ENCODE data around the gene CCDC175. TPM values are rescaled to one million over a fixed set of nuclear protein-coding genes. Genes with fewer than 3 reads are reported as not detected.

The CCDC175 gene
- total RNA-seq, 1 donor from 2014 or later = not detected

DNA sequence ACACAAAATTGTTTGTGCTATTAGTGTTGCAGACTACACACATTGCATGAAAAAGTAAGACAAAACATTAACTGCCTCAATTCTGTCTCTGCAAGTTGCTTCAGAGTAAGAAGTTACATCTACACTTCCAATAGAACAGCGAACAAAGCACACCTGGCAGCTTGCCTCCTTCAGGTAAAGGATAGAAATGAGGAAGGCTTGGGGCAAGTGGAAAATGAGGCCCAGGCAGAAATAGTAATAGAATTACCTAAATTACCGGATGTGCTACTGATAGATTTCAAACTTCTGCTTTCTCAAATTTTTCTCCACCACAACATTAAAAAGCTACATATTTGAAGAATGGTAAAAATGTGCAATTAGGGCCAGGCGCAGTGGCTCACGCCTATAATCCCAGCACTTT, 37.7 kb downstream of the CCDC175 start:
- no peak for DNase-seq

DNA sequence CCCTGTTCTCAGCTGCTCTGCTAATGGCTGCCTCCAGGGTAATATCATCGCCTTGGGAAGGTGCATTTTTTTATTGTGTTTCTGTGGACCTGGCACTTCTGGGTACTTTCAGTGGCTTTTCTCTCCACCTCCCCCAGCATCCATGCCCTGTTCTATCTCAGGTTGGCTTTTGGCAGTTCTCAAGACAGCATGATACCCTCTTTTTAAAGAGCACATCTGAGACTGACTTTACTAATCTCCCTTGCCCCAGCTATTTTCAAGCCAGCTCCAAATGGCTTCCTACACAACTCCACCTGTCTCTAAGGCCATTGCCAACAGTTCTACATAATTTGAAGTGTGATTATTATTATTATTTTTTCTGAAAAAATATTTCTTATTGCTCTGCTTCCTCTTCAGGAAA, 39.1 kb downstream of the CCDC175 start:
- no peak for DNase-seq

DNA sequence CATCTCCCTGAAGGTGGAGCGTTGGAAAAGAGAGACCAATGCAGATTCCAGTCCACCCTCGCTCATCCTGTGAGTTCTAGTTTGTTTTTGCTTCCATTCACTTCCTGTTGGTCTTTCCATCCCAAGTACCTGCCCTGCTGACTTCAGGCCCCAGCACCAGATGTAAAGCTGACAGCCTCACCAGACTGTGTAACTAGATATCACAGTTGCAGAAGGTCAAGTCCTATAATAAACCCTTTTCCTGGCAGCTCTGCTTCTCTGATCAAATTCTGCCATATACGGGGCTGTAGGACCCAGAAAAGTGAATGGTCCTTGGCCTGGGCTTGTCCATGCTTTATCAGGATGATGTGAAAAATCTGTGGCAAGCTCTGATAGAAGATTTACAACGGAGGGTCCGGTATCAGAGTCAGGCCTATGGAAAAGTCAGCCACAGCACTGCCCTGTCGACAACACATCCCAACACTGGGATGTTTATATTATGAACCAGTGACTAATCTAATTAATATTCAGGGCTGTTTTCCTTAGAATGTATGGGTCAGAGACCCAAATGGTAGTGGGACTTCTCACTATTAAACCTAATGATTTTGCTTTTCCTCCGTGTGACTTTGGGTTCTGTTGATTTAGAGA, 42.1 kb downstream of the CCDC175 start:
- DNase-seq = no peak

DNA sequence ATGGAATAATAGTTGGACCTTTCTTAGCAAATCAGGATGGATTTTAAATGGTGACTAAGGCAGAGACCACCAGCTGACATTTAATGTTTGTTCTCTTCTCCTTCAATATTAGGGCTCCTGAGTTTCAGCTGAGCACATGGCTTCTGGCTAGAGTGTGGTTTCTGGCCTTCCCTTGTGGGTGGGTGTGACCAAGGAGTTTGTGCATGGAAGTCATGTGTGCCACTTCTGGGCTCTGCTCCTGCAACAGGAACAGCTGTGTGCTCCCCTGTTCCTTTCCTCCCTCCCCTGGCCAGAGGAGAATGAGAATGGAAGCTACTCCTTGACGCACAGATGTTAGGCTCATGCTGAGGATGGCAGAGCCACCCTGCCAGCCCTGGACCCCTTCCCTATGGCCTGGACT, 44.2 kb downstream of the CCDC175 start:
- DNase-seq = peak; percentile 8

DNA sequence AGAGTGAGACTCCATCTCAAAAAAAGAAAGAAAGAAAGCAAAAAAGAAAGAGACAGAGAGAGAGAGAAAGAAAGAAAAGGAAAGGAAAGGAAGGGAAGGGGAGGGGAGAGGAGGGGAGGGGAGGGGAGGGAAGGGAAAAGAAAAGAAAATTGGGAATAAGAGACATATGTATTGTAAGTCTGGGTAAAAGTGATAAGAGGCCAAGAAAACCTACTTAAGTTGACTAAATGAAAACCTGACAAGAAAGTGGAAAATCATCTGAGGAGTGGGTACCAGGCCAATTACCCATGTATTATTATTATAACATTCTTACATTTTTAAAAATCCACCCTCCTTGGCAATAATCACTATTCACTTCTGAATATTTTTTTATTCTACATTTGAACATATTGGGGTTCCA, 46.3 kb downstream of the CCDC175 start:
- no peak for DNase-seq

DNA sequence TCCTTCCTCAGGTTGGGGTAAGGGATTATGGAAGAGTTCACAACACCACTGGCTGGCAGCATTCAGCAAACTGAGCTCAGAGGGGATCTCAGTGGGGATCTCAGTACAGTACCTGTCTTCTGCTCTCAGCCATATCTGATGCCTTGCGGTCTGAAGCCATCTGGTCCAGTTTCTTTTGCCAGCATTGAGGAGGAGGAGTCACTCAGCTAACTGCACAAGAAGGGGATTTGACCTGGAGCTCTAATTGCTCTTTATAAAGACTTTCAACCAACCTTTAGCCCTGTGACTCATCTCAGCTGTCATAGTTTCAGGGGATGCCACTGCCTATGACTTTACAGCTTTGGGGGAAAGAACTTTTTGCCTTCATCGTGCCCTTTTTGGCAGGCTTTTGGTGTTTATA, 47.4 kb downstream of the CCDC175 start:
- DNase-seq = no peak

DNA sequence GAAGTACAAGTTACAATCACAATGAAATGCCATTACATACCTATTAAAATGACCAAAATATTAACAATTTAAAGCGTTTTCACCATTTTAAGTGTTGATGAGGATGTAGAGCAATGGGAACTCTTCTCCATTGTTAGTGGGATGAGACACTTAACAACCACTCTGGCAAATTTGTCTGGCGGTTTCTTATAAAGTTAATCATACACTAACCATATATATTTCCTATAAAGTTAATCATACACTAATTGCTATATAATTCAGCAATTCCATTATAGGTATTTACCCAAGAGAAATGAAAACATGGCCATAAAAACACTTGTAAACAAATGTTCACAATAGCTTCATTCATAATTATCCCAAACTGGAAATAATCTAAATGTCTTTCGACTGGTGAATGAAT, 56.4 kb downstream of the CCDC175 start:
- no peak for DNase-seq

DNA sequence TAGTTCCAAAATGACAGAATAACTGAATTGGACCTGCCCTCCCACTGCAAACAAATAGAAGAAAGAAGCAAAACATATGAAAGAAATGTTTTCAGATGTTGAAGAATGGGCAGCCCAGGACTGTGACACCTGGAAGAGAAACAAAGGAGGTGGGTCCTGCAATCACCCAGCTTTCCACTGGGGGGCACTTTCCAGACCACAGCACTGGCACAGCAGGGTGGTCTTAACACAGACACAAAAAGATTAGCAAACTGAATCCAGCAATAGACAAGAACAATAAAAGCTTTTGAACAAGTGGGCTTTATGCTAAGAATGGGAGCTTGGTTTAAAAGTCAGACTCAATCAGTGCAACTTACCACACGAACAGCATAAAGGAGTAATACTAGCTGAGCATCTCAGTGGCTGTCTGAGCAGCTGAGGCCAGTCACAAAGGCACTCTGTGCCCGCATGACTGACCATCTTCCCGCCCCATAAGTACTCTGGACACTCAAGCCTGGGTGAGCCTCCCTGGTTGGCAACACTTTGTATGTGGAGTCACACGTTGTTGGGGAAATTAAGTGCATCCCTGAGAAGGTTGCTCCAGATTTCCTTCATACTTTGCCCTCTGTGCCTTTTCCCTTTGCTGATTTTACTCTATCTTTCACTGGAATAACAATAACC, 64.6 kb downstream of the CCDC175 start:
- DNase-seq = no peak

DNA sequence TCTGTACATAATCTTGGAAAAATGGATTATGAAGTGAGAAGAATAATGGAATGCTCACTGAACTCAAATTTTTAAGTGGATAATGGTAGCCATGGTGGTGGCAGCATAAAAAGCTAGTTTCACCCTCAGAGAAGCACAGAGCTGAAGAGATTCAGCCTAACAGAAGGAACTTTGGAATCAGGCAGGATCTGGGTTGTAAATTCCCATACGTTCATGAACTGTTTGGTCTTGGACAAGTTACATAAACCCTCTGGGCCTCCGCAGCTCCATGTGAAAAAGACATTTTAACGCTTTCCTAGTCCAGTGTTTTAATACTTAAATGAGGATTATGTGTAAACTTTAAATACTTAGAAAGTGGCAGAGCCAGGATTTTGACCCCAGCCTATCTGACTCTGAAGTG, 65.6 kb downstream of the CCDC175 start:
- DNase-seq = no peak

DNA sequence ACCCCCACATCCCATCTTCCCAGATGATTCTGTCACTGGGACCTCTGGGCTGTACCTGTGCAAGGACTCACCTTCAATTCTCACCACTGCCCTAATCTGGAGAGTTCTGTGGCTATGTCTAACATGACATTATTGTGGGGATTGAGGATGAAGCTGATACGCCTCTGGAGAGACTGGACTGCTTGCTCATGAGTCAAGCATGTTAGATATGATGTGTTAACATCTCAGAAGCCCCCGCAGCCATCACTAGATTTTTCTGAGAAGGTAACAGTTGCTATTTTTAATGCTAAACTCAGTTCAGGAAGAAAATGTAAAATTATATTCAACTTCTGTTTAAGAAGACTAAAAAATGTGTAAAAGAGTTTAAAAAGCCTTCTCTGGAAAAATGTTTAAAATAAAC, 66.6 kb downstream of the CCDC175 start:
- DNase-seq = no peak

DNA sequence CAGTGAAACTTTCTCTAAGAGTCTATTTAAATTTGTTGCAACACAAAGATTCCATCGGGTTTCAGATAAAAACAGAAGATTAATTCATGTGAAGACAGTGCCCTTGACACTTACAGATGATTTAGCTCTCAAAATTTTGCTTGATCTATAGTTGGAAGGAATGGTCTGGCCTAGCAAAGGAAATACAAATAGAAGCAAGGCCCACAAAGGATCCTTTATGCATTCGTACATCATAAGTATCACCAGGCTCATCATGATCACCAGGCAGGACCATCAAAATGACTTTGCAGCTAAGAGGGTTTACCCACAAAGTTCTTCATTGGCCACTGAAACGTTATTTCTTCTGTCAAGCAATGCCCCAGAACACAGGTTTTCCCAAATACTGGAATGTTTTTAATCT, 67.5 kb downstream of the CCDC175 start:
- no peak for DNase-seq

DNA sequence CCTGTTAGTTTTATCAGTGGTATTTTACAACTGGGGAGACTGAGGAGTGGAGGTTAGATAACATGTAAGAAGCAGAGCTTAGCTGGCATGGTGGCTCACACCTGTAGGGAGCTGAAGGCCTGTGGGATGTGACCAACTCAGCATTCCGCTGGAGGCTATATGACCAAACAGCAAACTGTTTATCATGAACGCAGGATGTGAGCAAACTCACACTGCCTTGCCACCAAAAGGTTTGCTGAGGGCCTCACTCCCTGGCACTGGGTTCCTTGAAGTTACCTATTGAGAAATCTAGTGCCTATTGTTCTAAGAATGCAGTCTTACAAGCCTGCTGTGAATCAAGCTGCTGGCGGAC, 68.9 kb downstream of the CCDC175 start:
- no peak for DNase-seq

DNA sequence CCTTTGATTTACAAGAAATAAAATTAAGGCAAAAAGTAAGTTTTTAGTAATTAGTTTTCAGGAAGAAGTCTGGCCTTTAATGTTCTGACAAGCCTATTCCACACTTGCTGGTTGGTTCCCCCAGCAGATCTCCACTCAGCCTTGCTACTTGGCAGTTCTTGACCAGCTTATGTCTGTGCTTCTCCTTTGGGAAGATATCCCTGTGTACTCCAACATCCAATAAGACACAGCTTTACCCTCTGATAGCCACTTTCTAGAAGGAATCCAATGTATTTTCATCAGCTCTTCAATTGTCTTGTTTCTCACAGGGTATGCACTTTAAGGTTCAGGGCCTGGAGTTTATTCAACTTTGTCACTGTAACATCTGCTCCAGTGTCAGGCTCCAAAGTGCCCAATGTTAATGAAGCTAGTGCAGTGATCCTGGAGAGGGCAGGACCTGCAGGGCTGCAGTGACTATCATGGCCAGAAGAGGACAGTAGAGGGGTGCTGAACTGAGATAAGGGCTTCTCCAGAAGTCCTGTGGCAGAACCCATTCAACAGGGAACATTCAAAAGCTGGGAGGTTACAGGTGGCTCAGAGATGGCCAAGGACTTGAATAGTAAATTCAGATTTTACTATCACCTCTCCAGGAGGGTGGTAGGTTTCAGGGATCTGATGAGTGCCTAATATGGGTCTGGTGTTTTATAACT, 69.4 kb downstream of the CCDC175 start:
- DNase-seq = peak; percentile 56

DNA sequence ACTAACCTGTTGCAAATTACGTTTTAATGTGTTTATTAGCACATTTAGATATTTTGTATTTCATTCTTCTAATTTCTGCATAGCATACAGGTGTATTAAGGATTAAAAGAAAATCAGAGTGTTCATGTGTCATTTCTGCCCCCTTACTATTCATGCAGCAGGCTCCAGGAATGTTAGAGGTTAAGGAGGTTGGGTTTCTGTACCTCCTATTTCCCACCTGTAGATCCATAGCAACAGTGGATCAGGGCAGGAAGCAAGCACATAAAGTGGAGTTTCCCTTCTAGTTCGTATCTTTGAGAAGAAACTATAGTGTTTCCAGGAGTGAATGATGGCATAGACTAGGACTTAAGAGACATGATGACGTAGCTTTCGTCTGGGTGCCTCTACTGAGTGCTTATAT, 73.4 kb downstream of the CCDC175 start:
- no peak for DNase-seq

DNA sequence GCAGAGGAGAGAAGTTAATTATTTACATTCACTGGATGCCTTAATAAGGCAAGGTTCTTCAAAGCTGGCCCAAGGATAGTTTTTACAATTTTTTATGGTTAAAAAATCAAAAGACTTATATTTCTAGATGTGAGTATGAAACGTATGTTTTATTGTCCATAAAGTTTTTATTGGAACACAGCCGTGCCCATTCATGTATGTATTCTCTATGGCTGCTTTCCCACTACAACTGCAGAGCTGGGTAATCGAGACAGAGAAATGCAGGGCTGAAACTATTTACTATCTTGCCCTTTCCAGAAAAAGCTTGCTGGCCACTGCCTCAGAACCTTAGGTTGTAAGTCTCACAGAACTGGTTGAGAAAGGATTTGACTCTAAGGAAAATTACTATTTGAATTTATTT, 75.9 kb downstream of the CCDC175 start:
- DNase-seq = no peak

DNA sequence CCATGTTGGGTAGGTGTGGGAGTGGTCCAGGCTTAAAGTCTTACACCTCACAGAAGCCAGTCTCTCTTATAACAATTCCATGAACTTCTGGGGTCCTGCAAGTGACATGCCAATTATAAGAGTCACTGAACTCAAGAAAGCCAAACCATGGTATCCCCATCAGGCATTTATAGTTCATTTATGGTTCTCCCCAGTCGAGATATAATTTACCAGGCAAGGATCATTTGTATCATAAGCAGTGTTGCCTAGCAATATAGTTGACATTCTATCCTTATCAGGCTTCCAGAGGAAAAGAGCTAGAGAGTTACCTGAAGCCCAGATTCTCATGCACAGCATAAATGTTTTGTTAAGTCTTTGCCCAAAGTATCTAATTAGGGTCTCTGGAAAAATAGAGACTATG, 84.2 kb downstream of the CCDC175 start:
- DNase-seq = no peak

DNA sequence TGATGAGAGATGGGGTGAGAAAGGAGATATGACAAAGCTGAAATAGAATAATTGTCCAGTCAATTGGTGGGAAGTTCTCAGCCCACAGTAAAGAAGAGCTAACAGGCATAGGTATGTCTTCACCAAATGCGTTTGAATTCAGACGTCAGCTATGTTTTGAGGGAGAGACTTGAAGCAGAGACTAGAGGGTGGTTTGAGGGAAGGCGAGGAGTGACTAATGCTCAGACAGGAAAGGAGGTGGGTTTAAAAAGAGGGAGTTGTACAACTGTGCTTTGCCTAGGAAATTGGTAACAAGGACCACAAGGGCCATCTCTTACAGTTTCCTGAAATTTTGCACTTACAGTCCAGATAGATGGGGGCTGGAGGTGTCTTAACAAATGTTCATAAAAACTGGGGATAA, 85.9 kb downstream of the CCDC175 start:
- no peak for DNase-seq

DNA sequence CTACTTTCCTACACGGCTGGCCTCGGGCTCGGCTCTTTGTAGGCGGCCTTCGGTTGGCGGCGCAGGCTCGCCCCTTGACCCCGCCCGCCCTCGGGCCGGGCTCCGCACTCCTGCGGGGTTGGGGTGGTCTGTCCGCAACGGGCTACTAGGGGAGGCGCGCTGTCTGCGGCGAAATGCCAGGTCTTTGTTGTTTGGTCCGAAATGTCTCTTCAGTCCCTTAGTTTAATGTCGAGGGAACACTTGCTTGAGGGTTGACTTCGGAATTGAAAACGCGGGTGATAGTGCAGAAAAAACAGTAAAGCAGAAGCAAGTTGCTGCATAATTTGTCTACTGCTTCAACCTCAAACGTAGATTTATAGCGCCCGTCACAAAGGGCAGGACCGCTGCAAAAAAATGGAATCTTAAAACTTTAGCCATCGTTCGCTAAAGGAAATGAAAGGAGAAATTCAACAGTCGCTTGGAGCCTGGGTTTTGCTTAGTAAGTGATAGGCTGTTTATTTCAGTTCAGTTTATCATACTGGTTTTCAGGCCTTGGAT, 91.9 kb downstream of the CCDC175 start:
- no peak for DNase-seq

DNA sequence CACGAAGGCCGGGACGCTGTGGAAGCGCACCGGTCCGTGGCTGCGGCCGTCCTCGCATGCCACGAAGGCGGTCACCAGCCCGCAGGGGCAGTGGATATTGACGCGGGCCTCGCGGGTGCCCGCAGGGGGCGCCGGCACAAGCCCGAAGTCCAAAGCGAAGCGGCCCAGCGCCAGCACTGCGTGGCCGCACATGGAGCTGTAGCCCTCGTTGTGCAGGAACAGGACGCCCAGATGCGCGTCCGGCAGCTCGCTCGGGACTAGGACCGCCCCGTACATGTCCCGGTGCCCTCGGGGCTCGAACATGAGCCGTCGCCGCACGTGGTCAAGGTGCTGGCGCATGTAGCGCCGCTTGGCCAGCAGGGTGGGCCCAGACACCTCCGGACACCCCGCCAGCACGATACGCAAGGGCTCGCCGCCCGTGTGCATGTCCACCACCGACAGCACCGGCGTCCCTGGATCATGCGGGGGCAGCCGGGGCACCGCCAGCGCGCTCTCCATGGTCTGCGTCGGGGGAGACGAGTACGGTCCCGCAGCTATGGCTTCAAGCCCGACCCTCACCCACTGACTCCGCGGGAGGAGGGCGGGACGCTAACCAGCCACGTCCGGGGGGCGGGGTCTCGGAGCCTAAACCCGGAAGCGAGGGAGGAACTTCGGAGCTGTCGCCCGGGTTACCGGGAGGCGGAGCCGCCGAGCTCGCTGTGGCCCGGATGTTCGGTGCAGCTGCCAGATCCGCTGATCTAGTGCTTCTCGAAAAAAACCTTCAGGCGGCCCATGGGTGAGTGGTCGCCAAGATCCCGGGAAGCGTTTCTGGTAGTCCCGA, 92.6 kb downstream of the CCDC175 start, which contains the start of the genes JKAMP and L3HYPDH:
Gene JKAMP, plus strand, starts transcription at position 699 of the 820 bp plus-strand sequence. Its CDS starts 73 bp downstream, at position 772.
Gene L3HYPDH, minus strand, starts transcription at position 590 of the 820 bp plus-strand sequence. Its CDS starts 92 bp downstream, at position 498.
- DNase-seq = peak; percentile 99

DNA sequence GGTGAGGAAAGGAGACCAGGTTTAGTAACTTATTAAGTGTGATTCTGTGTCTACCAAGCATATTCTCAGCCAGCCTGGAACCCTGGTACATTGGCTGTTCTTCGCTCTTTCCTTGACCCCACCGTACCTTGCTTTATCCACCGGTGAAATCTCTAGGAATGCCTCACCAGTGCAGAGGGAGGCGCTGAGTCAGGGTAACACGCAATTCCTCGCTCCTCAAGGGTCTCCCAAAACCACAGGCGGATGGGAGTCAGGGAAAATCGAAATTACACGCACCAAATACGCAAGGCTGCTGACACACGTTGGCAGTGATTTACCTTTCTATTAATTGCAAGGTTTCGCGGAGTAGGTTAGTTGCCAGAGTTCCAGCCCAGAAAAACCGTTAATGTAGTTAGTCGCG, 93.2 kb downstream of the CCDC175 start:
- DNase-seq = peak; percentile 35

DNA sequence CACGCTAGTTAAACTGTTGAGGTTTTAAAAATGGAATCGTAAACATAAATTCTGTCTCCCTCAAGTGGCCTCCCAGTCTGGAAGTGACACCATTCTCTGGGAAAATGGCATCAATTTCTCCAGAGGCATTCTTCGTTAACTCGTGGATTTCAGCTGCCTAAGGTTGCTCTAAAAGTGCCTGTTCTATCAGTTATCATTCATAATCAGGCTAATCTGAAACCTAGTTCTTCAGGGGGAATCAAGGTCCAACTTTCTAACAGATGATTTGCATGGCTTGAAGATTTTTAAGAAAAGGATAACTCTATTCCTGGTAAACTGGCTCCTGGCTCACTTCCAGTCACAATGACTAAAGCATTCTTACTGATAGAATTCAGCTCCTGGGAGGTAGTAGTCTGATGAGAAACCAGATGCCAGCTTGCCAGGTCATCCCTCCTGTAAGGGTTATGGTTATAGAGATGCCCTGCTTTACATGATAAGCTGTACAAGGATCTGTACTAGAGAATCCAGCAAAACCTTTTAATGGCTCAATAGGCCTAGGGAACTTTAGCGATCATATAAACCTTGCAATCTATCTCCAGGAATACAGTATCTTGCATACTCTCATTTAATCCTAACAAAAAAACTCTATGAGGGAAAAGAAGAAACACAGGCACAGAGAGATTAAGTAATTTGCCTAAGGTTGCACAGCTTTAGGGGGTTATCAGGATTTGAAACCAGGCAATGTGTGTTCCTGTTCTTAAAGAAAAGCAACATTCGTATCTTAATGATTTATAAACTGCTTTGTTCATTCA, 93.9 kb downstream of the CCDC175 start:
- DNase-seq = peak; percentile 24

Measured in tongue (tissue), 2 donors.